ENCODE results near the gene S100A14. TPM values are rescaled to one million over a fixed set of nuclear protein-coding genes. Genes with fewer than 3 reads are reported as not detected.
A peak's percentile ranks its signal among the peaks of the same experiment; 100 is the strongest.

S100A14 gene
- total and polyA plus RNA-seq, 9 of the 15 experiments (the other 6 are each of a cell fraction or from before 2014, with no cell fraction given): 0.10 to 0.64 (median 0.24) TPM; not detected in 3

DNA sequence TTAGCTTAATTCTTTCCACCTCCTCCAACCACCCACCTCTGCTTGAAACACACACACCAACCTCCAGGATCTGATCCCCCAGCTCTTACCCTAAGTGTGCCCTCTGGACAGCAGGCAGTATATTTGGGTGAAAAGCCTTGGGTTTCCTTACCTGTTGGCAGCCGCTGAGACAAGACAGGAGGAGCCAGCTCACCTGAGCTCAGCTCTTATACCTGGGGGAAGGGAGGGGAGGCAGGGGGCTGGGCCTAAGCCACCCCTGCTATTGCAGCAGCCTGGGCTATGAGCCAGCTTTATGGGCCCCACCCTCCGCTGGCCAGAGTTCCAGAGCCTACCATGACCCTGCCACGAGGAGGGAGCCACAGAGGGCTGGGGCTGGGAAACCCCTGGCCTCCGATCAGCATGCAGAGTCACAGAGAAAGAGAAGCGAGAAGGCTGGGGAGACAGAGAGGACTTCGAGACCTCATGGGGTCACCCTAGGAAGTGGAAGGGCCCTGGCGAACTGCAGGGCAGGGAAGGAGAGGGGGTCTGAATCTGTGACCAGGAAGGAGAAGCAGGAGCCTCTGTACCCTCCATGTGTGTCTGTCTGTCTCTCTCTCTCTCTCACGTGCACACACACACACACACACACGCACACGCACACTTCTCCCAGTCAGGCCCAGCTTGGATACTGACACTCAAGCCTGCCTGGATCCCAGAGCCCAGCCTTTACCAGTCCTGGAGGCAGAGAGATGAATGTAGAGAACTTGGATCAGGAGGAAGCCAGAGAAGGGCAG lies at the start of gene S100A14 (continued):
- TF ChIP-seq L3MBTL2 (IDR thresholded peaks at IDR 0.05) (0 out of 2 replicates have a peak, but pooled peaks have one; percentile 52), BHLHE40 (IDR thresholded peaks at IDR 0.05; ENCODE audit: low read length) (peak; percentile 67), SIN3B (IDR thresholded peaks at IDR 0.05; ENCODE audit: low read depth) (no peak), ILF3 (IDR thresholded peaks at IDR 0.05; ENCODE audit: borderline replicate concordance) (no peak), ZBED1 (IDR thresholded peaks at IDR 0.05) (no peak), CREB1 (IDR thresholded peaks at IDR 0.05) (no peak), CREB1 (CRISPR knock-in tag; IDR thresholded peaks at IDR 0.05) (no peak), NR2C1 (IDR thresholded peaks at IDR 0.05) (no peak), NR2C1 (tag; IDR thresholded peaks at IDR 0.05) (0 out of 2 replicates have a peak, but pooled peaks have one; percentile 17), PHF21A (IDR thresholded peaks at IDR 0.05; ENCODE audit: borderline replicate concordance, low read depth) (no peak)
- TF ChIP-seq, protein P1, sequence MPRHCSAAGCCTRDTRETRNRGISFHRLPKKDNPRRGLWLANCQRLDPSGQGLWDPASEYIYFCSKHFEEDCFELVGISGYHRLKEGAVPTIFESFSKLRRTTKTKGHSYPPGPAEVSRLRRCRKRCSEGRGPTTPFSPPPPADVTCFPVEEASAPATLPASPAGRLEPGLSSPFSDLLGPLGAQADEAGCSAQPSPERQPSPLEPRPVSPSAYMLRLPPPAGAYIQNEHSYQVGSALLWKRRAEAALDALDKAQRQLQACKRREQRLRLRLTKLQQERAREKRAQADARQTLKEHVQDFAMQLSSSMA (CRISPR knock-in tag; IDR thresholded peaks at IDR 0.05): no peak

GRCh38 chr1:153663211-153663610 lies 47.1 kb upstream of the S100A14 start:
- in situ Hi-C loops (cut with MboI) (no loop called here), intact Hi-C loops (cut with micrococcal nuclease) (no loop called here)
- H3K4me3 ChIP-seq: no peak overlapping the region
- H4K20me1 ChIP-seq (replicated peaks; ENCODE audit: control insufficient read depth, insufficient read depth, low read length): no peaks in the 10 kb centered on the region
- ChIA-PET POLR2A (interaction anchor here (0.7 to 6.1 kb wide), 3 partner anchors 14 to 689 kb away, joined by 3 to 51 read pairs (median 3); no protein-coding TSS in a partner anchor), CTCF (ENCODE audit: low intra/inter-chr PET ratio) (no interaction called here)
- FAIRE-seq (no peak), ATAC-seq (no peak), DNase-seq (ENCODE audit: extremely low read depth in 1 of 4, low spot score in 3 of 4) (no peak)
- H3K27ac ChIP-seq (ENCODE audit: extremely low read depth, low read depth, low read length): no peak overlapping the region
- no peaks in the 10 kb centered on the region for H3K9me3 ChIP-seq (replicated peaks; ENCODE audit: control insufficient read depth, insufficient read depth, low read depth, low read length)
- no peaks in the 10 kb centered on the region for H3K27me3 ChIP-seq (ENCODE audit: control insufficient read depth in 2 of 2, insufficient read depth in 2 of 2, low read length in 2 of 2)
- H3K36me3 ChIP-seq (ENCODE audit: control insufficient read depth, insufficient read depth, low read length): peaks cover 78% of the 10 kb centered on the region
- peaks cover 2 to 12% of the 10 kb centered on the region in 2 experiments; a peak in 4 of 5 replicates for H3K4me1 ChIP-seq (replicated peaks in 1 of 2; ENCODE audit: control insufficient read depth in 2 of 2, insufficient read depth in 2 of 2, low read length in 2 of 2)
- BruUV-seq (replicated peaks): no TSS peak
- H3K79me2 ChIP-seq (ENCODE audit: control insufficient read depth, insufficient read depth, low read length): peaks cover 24% of the 10 kb centered on the region
- H2AFZ ChIP-seq (ENCODE audit: low read depth, low read length): no peak overlapping the region
- no peak for TF ChIP-seq CEBPG (CRISPR knock-in tag; IDR thresholded peaks at IDR 0.05)
- 0 out of 4 replicates have a peak, but pooled peaks of 1 of the 2 experiments have one; percentile 36 for TF ChIP-seq CEBPG (tag; conservative IDR thresholded peaks at IDR 0.05 in 1 of 2, IDR thresholded peaks at IDR 0.05 in 1 of 2)
- peak; percentile 56 for TF ChIP-seq CEBPB (tag; IDR thresholded peaks at IDR 0.05)
- TF ChIP-seq, protein P2, sequence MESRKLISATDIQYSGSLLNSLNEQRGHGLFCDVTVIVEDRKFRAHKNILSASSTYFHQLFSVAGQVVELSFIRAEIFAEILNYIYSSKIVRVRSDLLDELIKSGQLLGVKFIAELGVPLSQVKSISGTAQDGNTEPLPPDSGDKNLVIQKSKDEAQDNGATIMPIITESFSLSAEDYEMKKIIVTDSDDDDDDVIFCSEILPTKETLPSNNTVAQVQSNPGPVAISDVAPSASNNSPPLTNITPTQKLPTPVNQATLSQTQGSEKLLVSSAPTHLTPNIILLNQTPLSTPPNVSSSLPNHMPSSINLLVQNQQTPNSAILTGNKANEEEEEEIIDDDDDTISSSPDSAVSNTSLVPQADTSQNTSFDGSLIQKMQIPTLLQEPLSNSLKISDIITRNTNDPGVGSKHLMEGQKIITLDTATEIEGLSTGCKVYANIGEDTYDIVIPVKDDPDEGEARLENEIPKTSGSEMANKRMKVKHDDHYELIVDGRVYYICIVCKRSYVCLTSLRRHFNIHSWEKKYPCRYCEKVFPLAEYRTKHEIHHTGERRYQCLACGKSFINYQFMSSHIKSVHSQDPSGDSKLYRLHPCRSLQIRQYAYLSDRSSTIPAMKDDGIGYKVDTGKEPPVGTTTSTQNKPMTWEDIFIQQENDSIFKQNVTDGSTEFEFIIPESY (CRISPR knock-in tag; IDR thresholded peaks at IDR 0.05): 0 out of 2 replicates have a peak, but pooled peaks have one; percentile 50
- TF ChIP-seq GATA2 (CRISPR knock-in tag; IDR thresholded peaks at IDR 0.05): no peak
- H3K4me2 ChIP-seq (ENCODE audit: insufficient read depth, low read length): no peak overlapping the region
- H3K9ac ChIP-seq (ENCODE audit: insufficient read depth in 1 of 2, low read depth in 2 of 2, low read length in 2 of 2): no peak overlapping the region
- 74% methylated on average over 5 of the region's 5 CpGs for WGBS (ENCODE audit: insufficient coverage, low coverage, missing lambda C conversion rate)
- no peaks in the 10 kb centered on the region for H3K9me1 ChIP-seq (ENCODE audit: control insufficient read depth, insufficient read depth, low read length)

Data from K562 (cell line).